ENCODE measurements around the gene ODR4. TPM values are rescaled to one million over a fixed set of nuclear protein-coding genes. Genes with fewer than 3 reads are reported as not detected.

The ODR4 gene
- total RNA-seq: 10 to 100 TPM; 13.6 to 19.6 (median 18.3) TPM
- 1 to 10 TPM; 5.3 to 6.8 TPM for polyA plus RNA-seq
- 39.3 reads per million, percentile 66 among the genes with 10 or more reads in this experiment for total RNA-seq

DNA sequence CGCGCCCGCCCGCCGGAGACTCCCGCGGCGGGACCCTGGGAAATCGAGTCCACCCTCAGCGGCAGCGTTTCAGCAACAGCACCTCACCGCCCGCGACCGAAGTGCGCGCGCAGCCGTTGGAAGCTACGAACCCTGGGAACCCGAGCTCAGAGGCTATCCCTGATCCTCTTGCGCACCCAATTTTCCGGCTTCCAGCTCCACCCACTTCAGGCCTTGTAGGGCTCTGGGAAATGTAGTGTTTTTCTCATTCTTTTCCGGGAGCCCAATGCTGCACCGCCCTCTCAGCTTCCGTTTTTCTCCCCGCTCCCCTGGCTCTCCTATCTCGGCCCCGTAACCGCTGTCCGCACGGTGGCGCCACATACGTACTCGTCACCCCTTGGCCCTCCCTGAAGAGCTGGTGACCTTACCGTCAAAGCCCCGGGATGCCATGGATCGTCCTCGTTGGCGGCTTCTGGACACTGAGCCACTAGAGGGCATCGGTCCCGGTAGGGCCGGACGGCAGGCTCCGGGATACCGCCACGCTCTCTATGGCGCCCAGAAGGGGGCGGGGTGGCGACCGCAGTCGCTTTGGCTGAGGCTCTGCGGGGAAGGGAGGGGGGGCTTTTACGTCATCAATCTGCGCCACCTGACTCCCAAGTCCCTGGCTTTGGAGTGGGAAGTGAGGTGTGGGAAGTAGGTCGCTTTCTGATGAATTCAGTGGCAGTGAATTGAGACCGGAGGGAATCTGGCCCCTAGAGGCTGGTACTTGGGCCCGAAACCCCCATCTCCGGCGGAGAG lies at the start of gene ODR4, which contains the start of gene TPR:
TSS of gene ODR4 (plus strand) at position 687 of the 777 bp plus-strand sequence. CDS start 3,948 bp downstream, outside the sequence.
TSS of gene TPR (minus strand) at position 102 of the 777 bp plus-strand sequence. CDS start 225 bp downstream, outside the sequence.
- ChIA-PET CTCF (interaction anchor here (0.5 to 1.2 kb wide), 14 partner anchors 9 to 1219 kb away, joined by 3 to 5 read pairs (median 3); no protein-coding TSS in a partner anchor), POLR2A (interaction anchor here (0.7 to 1.4 kb wide), 14 partner anchors 9 to 1620 kb away, joined by 3 to 8 read pairs (median 4); partner anchors contain the start of gene EDEM3)
- H3K4me1 Mint-ChIP-seq: peaks cover 28 to 70% (median 54%) of the 10 kb centered on the region in 7 donors
- peaks cover 0 to 6% (median 0%) of the 10 kb centered on the region in 11 donors for H3K9me3 Mint-ChIP-seq
- H3K27ac ChIP-seq (ENCODE audit: low read depth, low read length): peak within 1 kb of the TSS; percentile 93
- H3K9me3 ChIP-seq (ENCODE audit: control insufficient read depth in 2 of 3, low read length in 3 of 3): no peaks in the 10 kb centered on the region
- H3K4me3 Mint-ChIP-seq: peak within 1 kb of the TSS; percentile 90 to 99 (median 98)
- peak; percentile 88 for ATAC-seq
- DNase-seq: peak; percentile 92 to 98 (median 97)
- peak within 1 kb of the TSS; percentile 98 for H3K4me3 ChIP-seq (ENCODE audit: low read length)
- H3K4me1 ChIP-seq (ENCODE audit: control insufficient read depth in 2 of 2, insufficient read depth in 2 of 2, low read length in 2 of 2): peaks cover 24 to 25% of the 10 kb centered on the region in 2 donors
- intact Hi-C loops (cut with micrococcal nuclease): loop anchor here (1.0 to 10.0 kb wide), 17 partner anchors 29 to 1621 kb away; partner anchors contain the start of genes EDEM3 (in 2 of the 2), IVNS1ABP (in 2 of the 2), RNF2 (in 2 of the 2) and SWT1 (in 2 of the 2)
- H3K27me3 Mint-ChIP-seq: no peaks in the 10 kb centered on the region
- no peaks in the 10 kb centered on the region for H3K27me3 ChIP-seq (ENCODE audit: control insufficient read depth in 2 of 2, insufficient read depth in 2 of 2, low read length in 2 of 2)
- H3K27ac Mint-ChIP-seq: peak within 1 kb of the TSS; percentile 91 to 99 (median 97)
- peaks cover 4 to 17% (median 10%) of the 10 kb centered on the region in 3 experiments for H3K36me3 ChIP-seq (ENCODE audit: control insufficient read depth in 2 of 3, insufficient read depth in 3 of 3, low read length in 3 of 3)
- peaks cover 0 to 25% (median 16%) of the 10 kb centered on the region in 5 donors for H3K36me3 Mint-ChIP-seq

DNA sequence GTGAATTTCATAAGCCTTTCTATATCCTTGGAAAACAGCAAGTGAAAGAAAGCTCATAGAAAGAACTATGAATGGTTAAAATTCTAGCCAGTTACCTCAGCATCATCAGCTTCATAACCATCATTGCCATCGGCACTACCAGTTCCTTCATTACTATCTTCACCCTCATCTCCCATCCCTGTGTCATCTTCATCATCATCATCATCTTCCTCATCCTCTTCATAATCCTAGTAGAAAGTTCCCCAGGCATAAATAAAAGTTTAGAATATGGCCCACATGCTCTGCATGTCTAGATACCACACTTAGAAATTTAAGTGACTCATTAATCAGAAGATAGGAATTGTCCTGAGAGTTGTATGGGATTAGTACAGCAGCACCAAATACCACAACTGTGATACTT lies 49.6 kb upstream of the ODR4 start:
- no peaks in the 10 kb centered on the region for H3K27me3 Mint-ChIP-seq
- peaks cover 29 to 61% (median 57%) of the 10 kb centered on the region in 5 donors for H3K36me3 Mint-ChIP-seq
- CTCF ChIA-PET: interaction anchor here (1.2 to 2.9 kb wide), 11 partner anchors 8 to 171 kb away, joined by 3 to 42 read pairs (median 8); partner anchors contain the start of gene PRG4
- no peaks in the 10 kb centered on the region for H3K9me3 Mint-ChIP-seq
- no peak overlapping the region for H3K27ac ChIP-seq (ENCODE audit: low read depth, low read length)
- DNase-seq (no peak), ATAC-seq (no peak)
- peaks cover 0 to 5% of the 10 kb centered on the region in 2 donors for H3K4me1 ChIP-seq (ENCODE audit: control insufficient read depth in 2 of 2, insufficient read depth in 2 of 2, low read length in 2 of 2)
- intact Hi-C loops (cut with micrococcal nuclease): loop anchor here in 1 of 2 donors (5.0 kb wide), 1 partner anchor 36 kb away; no protein-coding TSS in a partner anchor
- no peaks in the 10 kb centered on the region for H3K27me3 ChIP-seq (ENCODE audit: control insufficient read depth in 2 of 2, insufficient read depth in 2 of 2, low read length in 2 of 2)
- no peaks in the 10 kb centered on the region for H3K9me3 ChIP-seq (ENCODE audit: control insufficient read depth in 2 of 3, low read length in 3 of 3)
- no peak overlapping the region for H3K4me3 Mint-ChIP-seq
- H3K27ac Mint-ChIP-seq: peak overlapping the region in 8 of 9 donors; percentile 1 to 72 (median 24)
- POLR2A ChIA-PET: interaction anchor here (1.0 to 2.0 kb wide), 3 partner anchors 19 to 38 kb away, joined by 3 to 6 read pairs (median 5); no protein-coding TSS in a partner anchor
- H3K36me3 ChIP-seq (ENCODE audit: control insufficient read depth in 2 of 3, insufficient read depth in 3 of 3, low read length in 3 of 3): peaks cover 22 to 61% (median 40%) of the 10 kb centered on the region in 3 experiments
- H3K4me3 ChIP-seq (ENCODE audit: low read length): no peak overlapping the region
- peaks cover 6 to 40% (median 25%) of the 10 kb centered on the region in 7 donors for H3K4me1 Mint-ChIP-seq

DNA sequence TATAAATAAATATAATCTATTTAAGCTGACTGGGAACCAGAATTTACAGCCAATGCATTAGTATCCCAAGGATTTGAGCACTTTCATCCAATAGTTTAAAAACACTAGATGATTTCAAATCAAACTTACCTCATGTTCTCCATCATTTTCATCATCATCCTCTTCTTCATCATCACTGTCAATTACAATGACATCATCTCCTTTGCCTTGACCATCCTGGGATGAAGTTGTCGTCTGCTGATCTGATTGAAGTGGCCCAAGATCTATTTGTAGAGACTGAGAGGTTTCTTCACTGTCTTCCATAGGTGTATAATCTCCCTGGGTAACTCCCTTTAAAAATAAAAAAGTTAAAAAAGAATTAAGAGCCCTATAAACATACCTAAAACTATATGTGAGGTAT lies 48.3 kb upstream of the ODR4 start:
- Mint-ChIP-seq H3K4me3 (no peak overlapping the region), H3K9me3 (no peaks in the 10 kb centered on the region), H3K27ac (peak overlapping the region in 3 of 9 donors; percentile 13 to 38 (median 16)), H3K4me1 (peaks cover 4 to 26% (median 12%) of the 10 kb centered on the region in 7 donors), H3K36me3 (peaks cover 23 to 53% (median 46%) of the 10 kb centered on the region in 5 donors), H3K27me3 (no peaks in the 10 kb centered on the region)
- Histone ChIP-seq H3K36me3 (ENCODE audit: control insufficient read depth in 2 of 3, insufficient read depth in 3 of 3, low read length in 3 of 3) (peaks cover 22 to 65% (median 37%) of the 10 kb centered on the region in 3 experiments), H3K27ac (ENCODE audit: low read depth, low read length) (no peak overlapping the region), H3K4me3 (ENCODE audit: low read length) (no peak overlapping the region), H3K9me3 (ENCODE audit: control insufficient read depth in 2 of 3, low read length in 3 of 3) (no peaks in the 10 kb centered on the region), H3K4me1 (ENCODE audit: control insufficient read depth in 2 of 2, insufficient read depth in 2 of 2, low read length in 2 of 2) (no peaks in the 10 kb centered on the region), H3K27me3 (ENCODE audit: control insufficient read depth in 2 of 2, insufficient read depth in 2 of 2, low read length in 2 of 2) (no peaks in the 10 kb centered on the region)
- intact Hi-C loops (cut with micrococcal nuclease): loop anchor here in 1 of 2 donors (5.0 kb wide), 1 partner anchor 35 kb away; no protein-coding TSS in a partner anchor
- no peak for ATAC-seq
- DNase-seq: no peak
- ChIA-PET POLR2A (interaction anchor here (1.1 kb wide), 1 partner anchor 11 kb away, joined by 3 read pairs; no protein-coding TSS in a partner anchor), CTCF (interaction anchor here (1.8 kb wide), 1 partner anchor 31 kb away, joined by 6 read pairs; the partner anchor contains the start of gene PRG4)

DNA sequence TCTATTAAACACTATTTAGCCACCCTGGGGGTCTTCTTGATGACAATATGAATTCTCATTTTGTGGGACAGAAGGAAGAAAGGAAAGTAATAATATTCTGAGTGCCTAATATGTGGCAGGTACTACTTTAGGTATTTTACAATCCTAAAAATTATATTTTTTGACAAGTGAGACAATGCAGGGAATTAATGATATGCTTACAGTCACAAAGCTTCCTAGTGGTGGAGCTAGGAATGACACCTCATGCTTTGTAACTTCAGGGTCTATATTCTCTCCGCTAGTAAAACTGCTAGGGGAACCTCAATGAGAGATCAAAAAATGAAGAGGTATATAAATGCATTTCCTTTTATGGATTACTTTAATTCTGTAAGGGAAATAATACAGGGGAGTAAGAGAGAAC lies 44.9 kb upstream of the ODR4 start:
- ChIA-PET POLR2A (interaction anchor here (0.7 kb wide), 1 partner anchor 17 kb away, joined by 4 read pairs; no protein-coding TSS in a partner anchor), CTCF (interaction anchor here (1.5 kb wide), 1 partner anchor 12 kb away, joined by 5 read pairs; no protein-coding TSS in a partner anchor)
- Mint-ChIP-seq H3K27me3 (no peaks in the 10 kb centered on the region), H3K9me3 (no peaks in the 10 kb centered on the region), H3K36me3 (peaks cover 15 to 56% (median 28%) of the 10 kb centered on the region in 5 donors), H3K4me3 (no peak overlapping the region), H3K27ac (peak overlapping the region in 4 of 9 donors; percentile 28 to 67 (median 49)), H3K4me1 (peaks cover 0 to 9% (median 4%) of the 10 kb centered on the region in 7 donors)
- DNase-seq: no peak
- peaks cover 29 to 75% (median 44%) of the 10 kb centered on the region in 3 experiments for H3K36me3 ChIP-seq (ENCODE audit: control insufficient read depth in 2 of 3, insufficient read depth in 3 of 3, low read length in 3 of 3)
- no peak overlapping the region for H3K27ac ChIP-seq (ENCODE audit: low read depth, low read length)
- intact Hi-C loops (cut with micrococcal nuclease): loop anchor here (5.0 to 10.0 kb wide), 2 partner anchors 42 to 1626 kb away; no protein-coding TSS in a partner anchor
- no peak for ATAC-seq
- no peak overlapping the region for H3K4me3 ChIP-seq (ENCODE audit: low read length)
- no peaks in the 10 kb centered on the region for H3K9me3 ChIP-seq (ENCODE audit: control insufficient read depth in 2 of 3, low read length in 3 of 3)
- H3K4me1 ChIP-seq (ENCODE audit: control insufficient read depth in 2 of 2, insufficient read depth in 2 of 2, low read length in 2 of 2): no peaks in the 10 kb centered on the region
- H3K27me3 ChIP-seq (ENCODE audit: control insufficient read depth in 2 of 2, insufficient read depth in 2 of 2, low read length in 2 of 2): no peaks in the 10 kb centered on the region

DNA sequence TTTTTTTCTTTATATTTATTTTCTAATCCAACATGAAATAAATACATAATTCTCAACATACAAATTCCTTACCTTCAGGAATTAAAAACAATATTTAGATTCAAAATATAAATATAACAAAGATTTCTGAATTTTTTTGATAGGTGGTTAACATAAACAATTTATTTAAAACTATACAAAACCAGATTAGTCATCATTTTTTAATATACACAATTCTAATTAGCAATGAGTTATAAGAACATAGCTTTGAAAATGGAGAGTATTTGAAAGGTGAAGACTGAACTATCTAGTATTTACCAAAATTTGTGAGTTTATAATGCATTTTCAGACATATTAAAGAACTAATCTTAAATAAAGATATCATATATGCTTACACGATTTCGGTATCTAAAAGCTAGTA lies 38.1 kb upstream of the ODR4 start:
- intact Hi-C loops (cut with micrococcal nuclease): loop anchor here in 1 of 2 donors (5.0 to 10.0 kb wide), 2 partner anchors 35 to 1633 kb away; no protein-coding TSS in a partner anchor
- Histone ChIP-seq H3K27ac (ENCODE audit: low read depth, low read length) (no peak overlapping the region), H3K4me1 (ENCODE audit: control insufficient read depth in 2 of 2, insufficient read depth in 2 of 2, low read length in 2 of 2) (no peaks in the 10 kb centered on the region), H3K27me3 (ENCODE audit: control insufficient read depth in 2 of 2, insufficient read depth in 2 of 2, low read length in 2 of 2) (no peaks in the 10 kb centered on the region), H3K4me3 (ENCODE audit: low read length) (no peak overlapping the region), H3K36me3 (ENCODE audit: control insufficient read depth in 2 of 3, insufficient read depth in 3 of 3, low read length in 3 of 3) (peaks cover 23 to 81% (median 67%) of the 10 kb centered on the region in 3 experiments), H3K9me3 (ENCODE audit: control insufficient read depth in 2 of 3, low read length in 3 of 3) (no peaks in the 10 kb centered on the region)
- H3K27ac Mint-ChIP-seq: peak overlapping the region in 1 of 9 donors; percentile 44
- ATAC-seq (no peak), DNase-seq (no peak)
- CTCF ChIA-PET: interaction anchor here (1.2 kb wide), 1 partner anchor 13 kb away, joined by 3 read pairs; no protein-coding TSS in a partner anchor
- peaks cover 3 to 57% (median 36%) of the 10 kb centered on the region in 5 donors for H3K36me3 Mint-ChIP-seq
- H3K4me3 Mint-ChIP-seq: no peak overlapping the region
- H3K4me1 Mint-ChIP-seq: no peaks in the 10 kb centered on the region
- POLR2A ChIA-PET: no interaction called here
- no peaks in the 10 kb centered on the region for H3K9me3 Mint-ChIP-seq
- no peaks in the 10 kb centered on the region for H3K27me3 Mint-ChIP-seq

DNA sequence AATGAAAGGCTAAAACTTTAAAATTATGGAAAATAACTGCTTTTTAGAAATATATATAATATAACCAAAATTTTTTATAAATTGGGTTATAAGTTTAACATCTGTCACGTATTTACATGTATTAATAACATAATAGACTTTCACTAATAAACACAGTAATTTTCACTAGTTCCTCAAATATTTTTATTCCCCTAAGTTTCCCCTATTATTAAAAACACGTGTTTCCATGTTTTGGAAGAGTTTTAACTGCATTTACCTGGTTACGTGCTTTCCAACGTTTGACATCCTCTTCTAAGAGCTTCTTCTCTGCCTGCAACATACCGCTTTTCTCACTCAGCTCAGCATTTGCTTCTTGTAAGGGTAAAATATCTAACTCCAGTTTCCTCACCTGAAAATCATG lies 34.9 kb upstream of the ODR4 start:
- no peaks in the 10 kb centered on the region for H3K4me1 Mint-ChIP-seq
- no peak overlapping the region for H3K27ac ChIP-seq (ENCODE audit: low read depth, low read length)
- H3K27me3 ChIP-seq (ENCODE audit: control insufficient read depth in 2 of 2, insufficient read depth in 2 of 2, low read length in 2 of 2): no peaks in the 10 kb centered on the region
- H3K4me1 ChIP-seq (ENCODE audit: control insufficient read depth in 2 of 2, insufficient read depth in 2 of 2, low read length in 2 of 2): no peaks in the 10 kb centered on the region
- POLR2A ChIA-PET: no interaction called here
- intact Hi-C loops (cut with micrococcal nuclease): loop anchor here in 1 of 2 donors (2.0 kb wide), 1 partner anchor 20 kb away; no protein-coding TSS in a partner anchor
- H3K27ac Mint-ChIP-seq: peak overlapping the region in 4 of 9 donors; percentile 16 to 72 (median 35)
- CTCF ChIA-PET: interaction anchor here (0.6 kb wide), 1 partner anchor 16 kb away, joined by 3 read pairs; no protein-coding TSS in a partner anchor
- ATAC-seq (no peak), DNase-seq (no peak)
- H3K4me3 ChIP-seq (ENCODE audit: low read length): no peak overlapping the region
- peaks cover 34 to 81% (median 69%) of the 10 kb centered on the region in 3 experiments for H3K36me3 ChIP-seq (ENCODE audit: control insufficient read depth in 2 of 3, insufficient read depth in 3 of 3, low read length in 3 of 3)
- no peak overlapping the region for H3K4me3 Mint-ChIP-seq
- peaks cover 11 to 58% (median 37%) of the 10 kb centered on the region in 5 donors for H3K36me3 Mint-ChIP-seq
- H3K9me3 Mint-ChIP-seq: no peaks in the 10 kb centered on the region
- no peaks in the 10 kb centered on the region for H3K27me3 Mint-ChIP-seq
- no peaks in the 10 kb centered on the region for H3K9me3 ChIP-seq (ENCODE audit: control insufficient read depth in 2 of 3, low read length in 3 of 3)

Measured in naive thymus-derived CD4-positive, alpha-beta T cell (primary cell).